Cerebellar cortex (tissue), 1 donor: Measurements from ENCODE around the gene TTC39B.

Experiments
- DNase-seq: peaks from one replicate; pipeline ENCODE4 v3.0.0-alpha.2; 2015; ENCODE audit warnings: low spot score

Gene TTC39B

DNA sequence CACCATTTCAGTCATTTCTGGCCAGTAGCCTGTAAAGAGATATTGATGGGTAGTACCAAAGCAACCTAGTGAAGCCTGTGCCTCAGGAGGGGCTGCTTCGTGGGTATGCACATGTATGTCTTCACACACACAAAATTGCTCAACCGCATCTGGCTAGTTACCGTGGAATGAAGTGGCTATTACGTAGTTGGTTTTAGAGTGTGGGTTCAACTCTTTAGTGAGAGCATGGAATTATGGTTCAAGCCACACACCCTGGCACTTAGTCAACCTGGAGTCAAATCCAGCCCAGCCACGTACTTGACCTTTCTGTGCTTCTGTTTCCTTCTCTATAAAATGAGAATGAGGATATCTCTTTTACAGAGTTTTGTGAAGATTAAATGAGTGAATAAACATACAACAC, 174.9 kb downstream of the TTC39B start:
- DNase-seq: no peak

DNA sequence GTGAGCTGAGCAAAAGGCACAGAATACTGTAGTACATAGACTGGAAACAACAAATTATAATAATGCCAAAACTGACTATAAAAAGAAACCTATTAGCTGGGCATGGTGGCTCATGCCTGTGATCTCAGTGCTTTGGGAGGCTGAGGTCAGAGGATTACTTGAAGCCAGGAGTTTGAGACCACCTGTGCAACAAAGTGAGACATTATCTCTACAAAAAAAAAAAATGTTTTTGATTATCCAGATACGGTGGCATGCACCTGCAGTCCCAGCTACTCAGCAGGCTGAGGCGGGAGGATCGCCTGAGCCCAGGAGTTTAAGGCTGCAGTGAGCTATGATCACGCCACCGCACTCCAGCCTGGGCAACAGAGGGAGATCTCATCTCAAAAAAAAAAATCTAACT, 175.9 kb downstream of the TTC39B start:
- DNase-seq: no peak

DNA sequence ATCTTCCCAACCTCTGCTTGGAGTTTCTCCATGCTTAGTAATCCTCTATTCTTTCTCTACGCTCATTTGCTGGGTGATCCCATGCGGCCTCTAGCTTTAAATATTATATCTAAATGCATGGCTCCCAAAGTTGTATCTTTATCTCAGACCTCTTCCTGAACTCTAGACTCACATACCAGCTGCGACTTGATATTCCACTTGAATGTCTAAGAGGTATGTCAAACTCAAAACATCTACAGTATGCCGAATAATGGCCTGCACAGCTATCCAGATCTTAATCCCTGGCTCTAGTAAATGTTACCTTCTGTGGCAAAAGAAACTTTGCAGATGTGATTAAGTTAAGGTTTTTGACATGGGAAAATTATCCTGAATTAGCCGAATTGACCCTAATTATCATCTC, 179.2 kb downstream of the TTC39B start:
- DNase-seq: no peak

DNA sequence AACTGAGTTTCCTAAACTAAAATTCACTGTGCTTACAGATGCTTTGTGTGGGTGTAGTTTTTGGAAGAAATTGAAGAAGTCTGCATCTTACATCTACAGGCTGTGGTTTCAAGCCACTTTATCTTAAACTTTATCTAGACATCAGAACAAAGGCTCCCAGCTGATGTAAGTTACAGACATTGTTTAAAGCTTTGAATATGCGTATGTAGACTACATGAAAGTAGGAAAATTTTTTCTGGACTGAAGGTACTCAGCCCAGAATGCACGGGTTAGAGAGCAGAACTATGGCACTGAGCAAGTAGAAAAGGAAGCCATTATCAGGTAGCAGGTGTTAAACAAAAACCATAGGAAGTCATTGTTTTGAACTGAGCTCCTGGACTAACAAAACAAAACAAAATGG, 185.4 kb downstream of the TTC39B start:
- no peak for DNase-seq

DNA sequence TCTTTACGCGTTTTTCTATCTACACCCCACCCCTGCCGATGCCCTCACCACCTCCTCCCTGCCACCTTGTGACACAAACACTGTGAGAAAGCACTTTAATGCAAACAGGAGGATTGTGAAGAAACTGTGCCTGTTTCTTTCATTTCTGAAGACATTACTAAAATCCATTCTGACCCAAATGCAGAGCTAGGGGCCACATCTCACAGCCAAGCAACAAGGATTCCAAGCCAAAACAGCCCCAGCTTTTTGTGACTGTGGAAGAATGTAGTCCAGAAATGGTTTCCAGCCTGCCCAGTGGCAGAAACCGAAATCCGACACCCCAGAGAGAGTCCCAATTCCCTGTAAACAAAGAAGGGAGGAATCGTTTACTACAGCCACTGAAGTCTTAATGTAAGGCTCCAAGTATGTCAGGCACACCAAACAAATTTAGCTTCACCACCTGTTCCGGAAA, 190.9 kb downstream of the TTC39B start:
- DNase-seq: no peak

DNA sequence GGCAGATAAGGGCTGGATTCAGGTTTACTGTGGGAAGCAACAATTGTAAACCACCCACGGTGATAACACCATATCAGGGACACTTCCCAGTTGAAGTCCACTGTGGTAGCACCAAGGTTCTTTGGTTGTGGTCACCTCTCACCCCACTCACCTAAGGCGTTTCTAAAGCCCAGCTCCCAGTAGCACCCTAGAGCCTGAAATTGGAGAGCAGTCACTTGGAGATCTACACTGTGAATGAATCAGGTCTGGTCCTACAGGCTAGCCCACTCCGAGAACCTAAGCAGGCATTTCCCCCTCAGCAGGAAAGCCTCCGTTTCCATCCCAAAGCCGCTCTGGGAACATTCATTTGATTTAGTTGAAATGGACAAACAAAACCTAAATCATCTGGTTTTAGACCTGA, 191.3 kb downstream of the TTC39B start:
- no peak for DNase-seq

DNA sequence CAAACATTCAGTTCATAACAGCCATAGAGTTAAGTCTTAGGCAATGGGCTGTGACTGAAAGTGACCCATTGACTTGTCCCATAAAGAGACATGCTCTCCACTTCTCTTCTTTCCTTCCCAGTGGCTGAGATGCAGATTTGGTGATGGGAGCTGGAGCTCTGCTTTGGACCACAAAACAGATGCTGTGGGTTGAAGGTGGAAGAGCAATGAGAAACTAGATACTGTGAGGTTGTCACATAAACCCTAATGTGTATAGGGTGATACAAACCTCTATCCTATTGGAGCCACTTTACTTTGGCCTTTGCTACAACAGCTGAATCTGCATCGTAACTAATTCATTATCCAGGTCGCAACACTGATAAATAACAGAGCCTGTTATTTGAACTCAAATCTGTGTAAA, 192.0 kb downstream of the TTC39B start:
- DNase-seq: no peak
